Activated effector memory CD4-positive, alpha-beta T cell treated with Interleukin-2 at 50 U/mL for 16 hours (primary cell): ENCODE results near the gene CADPS.

Experiments
- DNase-seq: peaks from one replicate; pipeline ENCODE4 v3.0.0-alpha.2; 2020

Gene CADPS

DNA sequence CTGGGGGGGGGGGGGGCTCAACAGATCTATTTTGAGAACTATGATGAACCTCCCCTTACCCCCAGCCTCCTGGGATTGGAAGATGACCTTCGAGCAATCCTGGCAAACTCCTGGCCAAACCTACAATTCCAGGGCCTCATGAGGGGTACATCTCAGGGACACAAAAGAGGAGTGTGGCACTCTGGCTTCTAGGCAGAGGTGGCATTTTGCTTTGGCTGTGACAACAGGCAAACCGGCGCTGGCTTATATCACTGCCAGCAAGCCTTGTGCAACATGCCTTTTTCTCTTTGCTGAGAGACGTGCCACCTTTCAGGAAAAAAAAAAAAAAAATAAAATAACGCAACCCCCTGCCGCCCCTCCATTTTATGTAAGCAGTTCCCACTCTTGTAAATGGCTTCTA is 470.1 kb downstream of the CADPS start:
- DNase-seq = no peak

DNA sequence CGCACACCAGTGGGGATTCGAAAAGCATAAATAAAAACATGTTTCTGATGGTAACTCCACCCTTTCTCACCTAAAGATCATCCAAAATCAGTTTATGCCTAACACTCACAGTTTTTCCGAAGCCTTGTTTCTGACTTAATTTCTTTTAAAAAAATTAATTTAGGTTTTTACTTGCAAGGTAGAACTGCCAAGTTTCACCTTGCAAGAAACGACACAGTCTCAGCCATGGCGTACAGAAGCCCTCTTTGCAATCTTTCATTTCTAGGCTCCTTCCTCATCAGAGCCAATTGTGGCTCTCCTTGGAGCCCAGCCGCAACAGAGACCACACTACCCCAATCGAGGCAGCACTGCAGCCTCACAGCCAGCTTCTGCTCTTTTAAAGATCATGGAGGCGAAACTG is 470.9 kb downstream of the CADPS start:
- DNase-seq = no peak

DNA sequence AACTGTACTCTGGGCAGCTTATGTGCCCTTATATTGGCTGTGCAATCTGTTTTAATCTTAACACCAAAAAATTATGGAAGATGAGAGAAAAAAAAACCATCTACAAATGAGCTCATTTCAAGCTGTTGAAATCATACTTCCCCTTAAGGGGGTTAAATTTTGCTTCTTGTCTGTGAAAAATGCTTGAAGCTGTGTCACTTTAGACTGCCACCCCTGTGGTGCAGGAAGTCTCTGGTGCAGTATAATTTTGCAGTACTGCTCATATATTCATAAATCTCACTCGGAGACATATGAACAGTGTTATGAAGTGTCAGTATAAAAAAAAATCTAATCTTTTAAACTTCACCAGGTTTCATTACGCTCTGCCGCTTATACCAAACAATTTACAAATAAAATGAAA is 471.5 kb downstream of the CADPS start:
- DNase-seq = no peak

DNA sequence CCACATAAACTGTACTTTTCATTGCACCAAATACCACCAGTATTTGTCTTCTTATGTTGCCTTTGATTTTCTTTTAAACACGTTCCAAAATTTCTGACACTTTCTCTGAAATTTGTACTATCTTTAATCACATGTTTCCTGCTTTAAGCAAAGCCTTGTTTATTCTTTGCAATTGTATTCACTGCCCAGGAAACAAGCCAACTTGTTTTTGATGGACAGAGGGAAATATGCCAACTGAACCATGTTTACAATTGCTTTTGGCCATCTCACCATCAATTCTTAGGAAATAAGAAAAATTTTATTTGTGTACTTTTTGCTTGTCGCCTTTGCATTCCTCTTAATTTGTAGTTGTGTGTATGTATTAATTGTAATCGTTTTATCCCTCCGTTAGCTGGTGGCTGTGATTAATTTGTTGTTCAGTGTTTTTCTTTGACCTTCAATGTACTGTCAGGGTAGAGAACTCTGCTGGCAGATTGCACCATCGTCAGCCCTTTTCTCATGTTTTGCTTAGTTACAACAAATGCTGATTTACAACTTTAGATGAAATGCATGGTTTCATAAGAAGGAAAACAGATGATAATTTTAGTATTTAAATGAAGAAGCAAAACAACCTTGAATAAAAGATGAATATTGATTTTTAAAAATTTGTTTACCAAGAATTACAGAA is 482.5 kb downstream of the CADPS start:
- no peak for DNase-seq

DNA sequence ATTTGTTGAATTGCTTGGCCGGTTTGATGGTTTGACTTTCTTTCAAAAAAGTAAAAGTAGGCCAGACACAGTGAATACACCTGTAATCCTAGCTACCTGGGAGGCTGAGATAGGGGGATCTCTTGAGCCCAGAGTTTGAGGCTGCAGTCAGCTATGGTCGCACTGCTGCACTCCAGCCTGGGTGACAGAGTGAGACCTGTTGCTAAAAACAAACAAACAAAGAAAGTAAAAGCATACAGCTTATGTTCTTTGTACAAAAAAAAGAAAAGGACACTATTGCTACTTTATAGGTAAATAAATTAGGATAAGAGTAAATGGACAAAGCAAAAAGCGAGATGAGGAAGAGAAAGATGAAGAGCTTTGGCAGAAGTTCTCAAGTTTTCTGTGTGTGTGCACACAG is 488.0 kb downstream of the CADPS start:
- no peak for DNase-seq

DNA sequence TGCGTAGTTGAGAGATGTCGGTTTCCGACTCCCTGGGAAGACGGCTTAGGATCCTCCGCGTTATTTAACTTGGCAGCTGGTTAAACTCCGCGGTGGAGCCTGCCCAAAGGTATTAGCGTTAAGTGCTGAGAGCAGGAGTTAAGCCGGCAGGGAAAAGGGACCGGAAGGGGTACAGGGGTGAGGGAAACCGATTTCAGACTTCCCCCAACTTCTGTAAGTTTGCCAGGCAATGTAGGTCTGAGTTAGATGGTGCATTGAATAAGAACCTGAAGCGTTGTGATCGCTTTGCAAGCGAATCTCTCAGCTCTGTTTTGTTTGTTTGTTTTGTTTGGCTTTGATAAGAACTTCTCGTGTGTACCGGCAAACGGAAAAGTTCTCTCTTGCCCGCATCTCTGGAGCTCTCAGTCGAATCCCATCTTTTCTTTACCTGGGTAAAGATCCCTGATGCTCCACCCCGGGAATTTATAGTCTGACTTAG is 495.9 kb downstream of the CADPS start:
- no peak for DNase-seq

DNA sequence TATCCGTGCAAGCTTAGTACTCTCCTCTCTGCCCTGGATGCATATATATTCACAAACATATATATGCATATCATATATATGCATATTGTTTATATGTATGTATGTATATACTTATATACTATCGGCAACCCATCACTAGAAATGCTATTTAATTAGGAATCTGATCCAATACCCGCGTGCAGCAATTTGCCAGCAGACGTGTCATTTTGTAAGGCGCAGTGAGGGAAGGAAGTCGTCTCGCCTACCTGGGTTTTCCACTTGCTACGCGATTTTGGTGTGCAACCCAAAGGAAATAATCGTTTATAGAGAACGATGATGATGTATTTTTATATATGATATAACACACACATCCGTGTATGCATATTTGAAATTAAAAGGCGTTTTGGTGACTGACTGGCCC is 496.3 kb downstream of the CADPS start:
- no peak for DNase-seq

DNA sequence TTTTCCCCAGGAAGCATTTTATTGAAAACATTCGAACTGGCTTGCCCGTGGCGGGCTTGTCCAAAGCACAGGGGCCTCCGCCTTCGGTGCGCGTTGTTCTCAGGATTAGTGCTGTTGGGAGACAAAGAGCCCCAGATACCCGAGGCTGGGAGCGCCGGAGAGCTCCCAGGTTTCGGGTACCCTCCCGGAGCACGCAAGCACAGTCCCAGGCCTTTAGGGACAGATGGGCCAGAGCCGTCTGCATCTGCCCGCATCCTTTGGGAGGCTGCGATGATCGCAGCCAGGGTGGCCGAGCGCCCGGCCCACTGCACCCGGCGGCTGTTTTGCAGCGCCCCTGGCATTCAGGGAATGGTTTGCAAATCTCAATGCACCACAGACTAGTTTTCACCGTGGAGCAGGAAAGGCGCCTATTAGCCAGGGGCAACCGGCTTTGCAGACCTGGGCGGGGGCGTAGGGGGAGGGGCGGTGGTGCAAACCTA is 496.9 kb downstream of the CADPS start:
- no peak for DNase-seq

DNA sequence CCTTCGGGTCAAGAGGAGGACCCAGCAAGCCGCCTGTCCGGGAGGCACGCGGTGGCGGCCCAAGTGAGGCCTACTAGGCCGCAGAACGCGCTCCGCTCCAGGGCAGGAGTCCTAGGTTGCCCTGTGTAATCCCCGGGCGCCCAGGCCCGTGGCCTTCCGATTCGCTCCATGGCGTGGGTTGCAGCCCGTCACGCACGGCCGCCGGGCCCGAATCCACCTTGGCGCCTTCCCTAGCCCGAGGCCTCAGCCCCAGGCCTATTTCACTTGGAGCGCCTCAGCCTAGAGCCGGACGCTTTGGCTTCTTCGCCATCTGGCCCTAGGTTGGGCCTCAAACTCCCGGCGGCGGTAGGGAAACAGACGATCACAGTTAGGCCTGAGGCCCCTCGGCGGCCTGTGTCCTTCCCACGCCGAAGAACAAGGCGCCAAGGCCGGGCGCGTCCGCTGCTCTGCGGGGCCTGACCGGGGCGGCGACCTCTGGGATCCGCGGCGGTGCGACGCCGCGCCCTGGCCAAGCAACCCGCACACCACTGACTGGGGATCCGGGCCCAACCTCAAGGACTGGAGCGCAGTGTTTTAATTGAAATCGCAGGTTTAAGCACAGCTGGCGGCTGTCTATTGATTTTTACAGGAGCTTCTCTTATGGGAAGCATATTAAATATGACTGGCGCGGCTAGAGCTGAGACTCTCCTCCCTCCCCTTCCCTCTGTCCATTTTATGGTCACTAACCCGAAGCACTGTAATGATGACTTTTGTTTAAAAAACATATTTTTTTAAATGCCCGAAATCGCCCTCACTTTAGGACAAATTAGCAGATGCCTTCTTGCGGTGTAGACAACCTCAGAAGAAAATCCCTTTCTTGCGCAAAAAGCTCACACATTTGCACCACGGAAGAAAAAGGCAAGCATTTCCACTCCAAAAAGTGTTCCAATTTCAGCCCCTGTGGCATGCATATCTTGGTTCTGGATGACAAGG is 498.0 kb downstream of the CADPS start:
- no peak for DNase-seq

DNA sequence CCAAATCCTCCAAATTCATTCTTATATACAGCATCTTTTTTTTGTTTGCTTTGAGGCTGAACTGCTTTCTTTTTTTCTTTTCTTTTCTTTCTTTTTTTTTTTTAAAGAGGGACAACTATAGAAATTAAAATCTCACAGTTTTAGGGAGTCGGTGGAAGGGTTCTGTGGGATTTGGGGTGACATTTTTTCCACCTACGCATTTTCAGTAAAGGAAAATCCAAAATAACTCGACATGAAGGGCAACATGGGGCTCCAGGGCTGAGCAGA is 498.8 kb downstream of the CADPS start:
- DNase-seq = no peak

DNA sequence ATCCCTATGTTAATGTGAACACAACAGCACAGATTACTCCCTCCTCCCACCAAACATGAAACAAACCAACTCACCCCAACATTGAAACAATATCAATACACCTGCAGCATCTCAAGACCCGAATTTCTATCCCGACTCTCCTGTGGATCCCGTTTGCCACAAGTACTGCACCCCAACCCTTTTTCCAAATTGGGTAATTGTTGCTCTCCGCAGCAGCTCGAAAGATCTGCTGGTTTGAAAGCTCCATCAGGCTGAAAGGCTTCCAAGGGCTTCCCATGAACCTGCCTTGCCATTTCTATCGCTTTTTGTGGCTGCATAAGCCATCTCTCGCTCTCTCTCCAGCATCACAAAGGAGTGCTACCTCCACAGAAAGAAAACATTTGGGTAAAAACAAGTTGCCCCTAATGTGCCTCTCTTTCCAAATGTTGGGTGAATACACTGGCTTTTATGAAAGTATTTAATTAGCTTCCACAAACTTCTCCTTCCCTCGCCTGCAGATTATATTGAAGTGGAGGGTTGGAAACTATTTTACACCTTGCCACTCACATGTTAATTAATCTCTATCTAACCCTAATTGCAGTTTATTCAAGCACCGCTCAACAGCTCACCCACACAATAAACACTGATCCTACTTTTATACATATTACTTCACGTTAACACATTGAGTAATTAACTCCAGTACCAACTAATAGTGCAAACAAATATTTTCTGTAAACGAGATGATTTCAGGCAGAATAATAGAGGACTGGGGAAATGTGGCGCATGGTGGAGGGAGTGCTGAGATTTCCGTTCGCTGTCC is 499.4 kb downstream of the CADPS start:
- no peak for DNase-seq

DNA sequence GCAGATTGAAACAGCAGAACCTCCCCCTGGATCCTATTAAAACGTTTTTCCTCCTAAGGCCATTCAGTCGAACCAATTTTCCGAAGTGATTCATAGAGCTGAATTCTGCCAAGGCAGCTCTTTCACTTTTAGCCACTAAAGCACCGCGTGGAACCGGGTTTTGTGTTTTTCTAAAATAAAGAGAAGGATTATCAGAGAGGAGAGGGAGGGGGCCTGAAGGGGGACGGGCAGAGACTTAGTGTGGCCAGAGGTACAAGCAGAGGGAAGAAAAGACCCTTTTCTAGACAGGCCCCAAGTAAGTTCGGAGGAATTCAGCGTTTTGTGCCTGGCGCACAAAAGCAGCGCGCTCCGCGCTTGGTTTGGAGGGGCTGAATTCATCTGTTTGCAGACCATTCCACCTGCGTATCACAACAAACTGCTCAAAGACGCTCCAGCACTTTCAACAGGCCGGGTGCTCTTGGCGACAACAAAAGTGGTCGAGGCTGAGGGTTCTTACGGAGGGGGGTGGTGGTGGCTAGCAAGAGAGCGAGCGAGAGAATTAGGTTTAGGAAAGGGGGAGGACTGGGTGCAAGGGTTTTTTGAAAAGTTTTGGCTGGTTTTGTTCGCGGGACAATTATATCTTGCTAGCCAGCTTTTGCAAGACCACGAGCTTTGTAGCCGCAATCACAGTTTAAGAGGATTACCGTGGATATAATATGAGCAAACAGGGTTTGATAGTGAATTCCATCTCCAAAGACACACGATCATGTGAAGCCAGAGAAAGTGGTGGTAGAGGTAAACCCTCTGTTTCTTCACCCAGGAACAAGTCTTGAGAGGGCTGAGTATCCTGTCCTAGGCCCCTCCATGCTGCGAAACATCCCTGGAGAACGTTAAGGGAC is 500.6 kb downstream of the CADPS start:
- DNase-seq = no peak

DNA sequence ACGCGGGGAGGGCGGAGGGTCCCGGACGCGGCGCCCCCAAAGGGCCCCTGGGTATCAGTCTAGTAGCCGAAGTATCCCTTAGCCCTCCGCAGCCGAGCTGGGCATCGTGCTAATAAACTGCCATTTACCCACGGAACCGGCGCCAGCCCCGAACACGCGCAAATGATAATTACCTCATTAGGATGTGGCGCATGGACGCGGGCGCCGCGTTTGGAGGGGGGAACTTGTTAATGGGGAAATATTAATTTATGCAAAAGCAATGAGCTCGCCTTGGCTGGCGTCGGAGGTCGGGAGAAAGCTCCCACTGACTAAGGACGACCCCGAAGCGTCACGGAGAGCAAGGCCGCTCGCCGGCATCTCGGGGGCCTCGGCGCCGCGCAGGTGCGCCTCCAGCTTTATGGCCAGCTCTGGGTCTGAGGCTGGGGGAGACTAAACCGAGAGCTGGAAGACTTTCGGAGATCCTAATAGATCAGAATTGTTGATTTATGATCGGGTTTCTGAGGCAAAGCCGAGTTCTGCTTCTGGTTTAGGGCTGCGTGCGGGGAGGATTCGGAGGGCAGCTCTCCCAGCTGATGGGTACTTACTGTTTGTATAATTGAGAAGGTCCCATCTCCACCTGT is 501.4 kb downstream of the CADPS start:
- no peak for DNase-seq

DNA sequence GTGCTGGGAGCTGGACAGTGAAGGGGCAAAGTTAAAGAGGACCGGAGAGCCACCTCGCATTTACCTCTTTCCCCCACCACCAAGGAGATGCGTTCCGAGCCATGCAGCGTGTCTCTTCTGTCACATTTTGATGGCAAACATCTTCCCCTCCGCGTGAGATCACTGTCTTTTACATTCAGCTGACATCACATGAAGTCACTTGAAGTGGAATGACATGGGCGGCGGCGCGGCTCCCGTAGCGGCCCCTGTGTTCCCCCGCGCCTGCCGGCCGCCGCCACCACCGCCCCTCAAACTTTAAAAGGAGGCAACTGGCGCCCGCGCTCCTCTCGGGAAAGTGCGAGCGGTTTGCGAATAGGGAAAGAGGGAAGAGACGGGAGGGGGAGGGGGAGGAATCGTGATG is 502.0 kb downstream of the CADPS start, which contains the start of gene FEZF2:
Gene FEZF2 (minus strand): TSS at position 336 of the 400 bp plus-strand sequence. CDS start 682 bp downstream, outside the sequence.
- no peak for DNase-seq

DNA sequence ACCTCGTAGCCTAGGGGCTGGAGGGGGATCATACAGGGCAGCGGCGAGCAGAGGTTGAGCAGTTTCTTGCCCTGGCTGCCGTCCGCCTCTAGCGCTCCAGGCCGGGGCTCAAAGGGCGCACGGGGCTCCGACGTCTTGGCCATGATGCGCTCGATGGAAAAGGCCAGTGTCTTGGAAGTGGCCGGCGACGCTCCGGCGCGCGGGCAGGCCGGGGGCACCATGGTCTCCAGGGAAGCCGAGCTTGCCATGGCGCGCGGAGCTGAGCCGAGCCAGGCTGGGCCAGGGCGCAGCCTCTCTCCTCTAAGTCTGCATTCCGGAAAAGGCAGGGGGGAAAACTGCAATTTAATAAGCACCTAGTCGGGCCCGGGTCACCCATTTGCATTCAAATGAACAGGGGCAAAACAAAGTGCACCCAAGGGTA is 502.6 kb downstream of the CADPS start:
- DNase-seq = no peak

DNA sequence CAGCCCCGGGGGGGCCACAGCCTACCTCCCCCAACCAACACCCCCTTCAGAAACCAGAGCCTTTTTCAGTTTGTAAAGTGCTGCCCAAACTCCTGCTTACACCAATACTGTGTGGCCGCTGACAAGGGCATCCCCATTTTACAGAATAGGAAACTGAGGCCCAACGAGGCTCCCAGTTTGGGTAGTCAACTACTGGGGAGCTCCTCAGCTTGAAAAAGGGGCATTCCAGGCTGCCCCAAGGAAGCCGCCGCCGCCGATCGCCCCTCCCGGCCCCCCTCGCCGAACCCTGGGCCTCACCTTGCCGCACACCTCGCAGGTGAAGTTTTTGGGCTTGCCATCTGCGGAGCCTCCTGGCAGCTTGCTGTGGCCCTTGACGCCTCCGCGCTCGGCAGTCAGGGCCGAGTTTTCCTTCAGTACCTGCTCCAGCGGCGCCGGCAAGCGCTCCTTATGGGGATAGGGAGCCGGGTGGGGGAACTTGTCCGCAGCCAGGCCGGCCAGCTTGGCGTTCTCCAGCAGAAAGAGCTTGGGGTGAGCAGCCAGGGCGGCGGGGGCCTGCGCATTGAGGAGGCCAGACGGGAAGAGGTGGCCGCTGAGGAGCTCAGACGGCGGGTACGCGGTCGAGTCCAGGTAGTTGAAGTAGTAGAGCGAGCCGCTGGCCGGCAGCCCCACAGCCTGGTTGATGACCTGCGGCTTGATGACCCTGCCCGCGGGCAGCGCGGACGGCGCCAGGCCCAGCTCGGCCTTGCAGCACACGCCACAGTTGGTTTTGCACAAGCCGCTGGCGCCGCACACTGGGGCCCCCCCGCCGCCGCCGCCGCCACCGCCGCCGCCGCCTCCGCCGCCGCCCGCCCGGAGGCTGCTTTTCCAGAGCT is 503.3 kb downstream of the CADPS start:
- no peak for DNase-seq

DNA sequence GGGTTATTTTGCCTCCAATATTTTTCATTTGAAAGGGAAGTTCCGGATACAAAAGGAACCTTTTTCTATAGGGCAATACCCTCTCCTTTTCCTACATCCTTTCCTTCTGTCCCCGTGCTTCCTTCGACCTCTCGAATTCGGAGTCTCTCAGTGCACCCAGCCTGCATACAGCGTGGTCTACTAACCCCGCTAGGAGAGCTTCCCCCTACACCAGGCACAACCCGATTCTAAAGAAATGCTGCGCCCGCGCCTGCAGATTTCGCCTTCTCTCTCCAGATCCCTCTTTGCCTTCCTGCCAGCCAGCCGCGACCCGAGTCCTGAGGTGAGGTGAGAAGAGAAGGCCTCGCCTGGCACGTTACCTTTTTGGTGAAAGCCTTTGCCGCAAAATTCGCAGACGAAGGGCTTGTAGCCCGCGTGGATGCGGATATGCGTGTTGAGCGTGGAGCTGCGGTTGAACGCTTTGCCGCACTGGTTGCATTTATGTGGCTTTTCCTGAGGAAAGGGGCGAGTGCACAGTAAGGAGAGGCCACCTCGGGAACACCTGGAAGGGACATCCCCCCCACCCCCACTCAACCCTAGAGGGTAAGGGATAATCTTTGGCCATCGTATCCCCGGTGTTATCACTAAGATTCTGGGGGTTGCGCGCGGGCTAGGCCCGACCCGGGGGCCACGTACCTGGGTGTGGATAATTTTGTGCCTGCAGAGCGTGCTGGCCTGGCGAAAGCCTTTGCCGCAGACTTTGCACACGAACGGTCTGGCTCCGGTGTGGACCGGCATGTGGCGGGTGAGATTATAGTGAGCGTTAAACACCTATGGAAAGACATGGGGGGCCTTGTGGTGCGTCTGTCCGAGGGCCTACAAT is 504.1 kb downstream of the CADPS start:
- DNase-seq = no peak

DNA sequence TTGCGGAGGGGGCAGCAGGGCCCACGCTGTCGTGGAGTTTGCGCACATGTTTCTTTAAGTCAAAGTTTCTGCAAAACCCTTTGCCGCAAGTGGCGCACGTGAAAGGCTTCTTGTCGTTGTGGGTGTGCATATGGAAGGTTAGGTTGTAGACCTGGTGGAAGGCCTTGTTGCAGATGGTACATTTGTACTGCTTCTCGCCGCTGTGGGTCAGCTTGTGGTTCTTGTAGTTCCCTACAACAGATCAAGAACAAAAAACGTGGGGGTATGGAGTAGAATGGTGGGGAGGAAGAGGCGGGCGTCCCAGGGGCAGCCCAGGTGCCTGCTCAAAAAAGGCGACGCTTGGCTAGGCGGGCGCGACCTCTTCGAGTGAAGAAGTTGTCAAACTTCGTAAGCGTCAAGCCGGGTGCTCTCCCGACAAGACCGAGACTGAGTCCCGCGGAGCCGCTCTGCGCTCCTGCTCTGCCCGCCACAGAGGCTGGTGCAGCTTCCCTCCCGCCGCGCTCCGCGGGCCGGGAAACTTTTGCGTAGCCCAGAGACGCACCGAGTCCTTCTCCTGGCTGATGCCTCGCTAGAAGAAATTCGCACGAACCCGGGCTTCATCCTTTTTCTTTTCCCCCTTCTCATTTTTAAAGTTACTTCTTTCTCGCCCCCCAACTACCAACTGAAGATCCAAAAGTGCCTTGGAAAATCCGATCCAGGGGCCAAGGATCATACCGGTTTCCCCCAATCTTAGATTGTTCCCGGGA is 504.9 kb downstream of the CADPS start:
- no peak for DNase-seq

DNA sequence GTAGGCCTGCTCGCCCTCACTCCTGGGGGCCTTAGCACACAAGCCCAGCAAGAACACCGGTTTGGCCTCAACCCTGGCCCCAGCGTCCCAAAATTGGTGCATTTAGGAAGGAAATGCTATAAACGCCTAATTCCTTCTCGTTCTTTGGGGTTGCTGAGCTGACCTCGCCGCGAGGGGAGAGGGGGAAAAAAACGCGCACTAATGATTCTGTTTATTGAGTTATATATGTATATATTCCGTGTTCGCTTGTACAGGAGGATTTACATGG is 505.8 kb downstream of the CADPS start:
- no peak for DNase-seq
